Activated naive CD4-positive, alpha-beta T cell treated with anti-CD3 and anti-CD28 coated beads, Interleukin-2, amount 50 U/mL, for 24 hours (primary cell): ENCODE results near the gene EIF2B4.
"Not testable (repeated sequence)": the region's sequence is repeated elsewhere in the genome, so short reads cannot be mapped to it uniquely, and the experiment has no call there.

ENCODE experiments used
- H3K27ac Mint-ChIP-seq: one replicate; pipeline ENCODE4 v1.8.0; 2021; ENCODE audit warnings: mild to moderate bottlenecking, mixed read lengths
- H3K27me3 Mint-ChIP-seq: one replicate; pipeline ENCODE4 v1.8.0; 2021; ENCODE audit warnings: mixed read lengths
- H3K36me3 Mint-ChIP-seq: one replicate; pipeline ENCODE4 v1.8.0; 2021; ENCODE audit warnings: mixed read lengths
- H3K4me1 Mint-ChIP-seq: one replicate; pipeline ENCODE4 v1.8.0; 2021; ENCODE audit warnings: mixed read lengths
- H3K4me3 Mint-ChIP-seq: one replicate; pipeline ENCODE4 v1.8.0; 2021; ENCODE audit warnings: mild to moderate bottlenecking, mixed read lengths
- H3K9me3 Mint-ChIP-seq: one replicate; pipeline ENCODE4 v1.8.0; 2021; ENCODE audit warnings: mixed read lengths

EIF2B4 gene

GRCh38 chr2:27322301-27322765 lies 47.8 kb downstream of the EIF2B4 start:
- Mint-ChIP-seq H3K4me1 (peaks cover 18% of the 10 kb centered on the region), H3K4me3 (peak overlapping the region; percentile 99), H3K36me3 (peaks cover 16% of the 10 kb centered on the region), H3K27me3 (no peaks in the 10 kb centered on the region), H3K9me3 (no peaks in the 10 kb centered on the region), H3K27ac (peak overlapping the region; percentile 99)

- Mint-ChIP-seq H3K36me3 (peaks cover 9% of the 10 kb centered on the region), H3K9me3 (no peaks in the 10 kb centered on the region), H3K4me3 (peak overlapping the region; percentile 23), H3K4me1 (peaks cover 18% of the 10 kb centered on the region), H3K27ac (no peak overlapping the region), H3K27me3 (no peaks in the 10 kb centered on the region)
Observed at GRCh38 chr2:27320958-27321543, 49.1 kb downstream of the EIF2B4 start.

- not testable (repeated sequence) for H3K27ac Mint-ChIP-seq, H3K27me3 Mint-ChIP-seq
Observed at GRCh38 chr2:27319839-27320238, 50.3 kb downstream of the EIF2B4 start.

GRCh38 chr2:27316655-27317412 lies 53.3 kb downstream of the EIF2B4 start:
- no peaks in the 10 kb centered on the region for H3K27me3 Mint-ChIP-seq
- no peaks in the 10 kb centered on the region for H3K9me3 Mint-ChIP-seq
- H3K4me3 Mint-ChIP-seq: no peak overlapping the region
- peaks cover 5% of the 10 kb centered on the region for H3K36me3 Mint-ChIP-seq
- H3K27ac Mint-ChIP-seq: no peak overlapping the region
- H3K4me1 Mint-ChIP-seq: peaks cover 6% of the 10 kb centered on the region

More at GRCh38 chr2:27319839-27320238, 50.3 kb downstream of the EIF2B4 start:
- H3K4me1 Mint-ChIP-seq: peaks cover 18% of the 10 kb centered on the region
- not testable (repeated sequence) for H3K9me3 Mint-ChIP-seq, H3K36me3 Mint-ChIP-seq, H3K4me3 Mint-ChIP-seq

- H3K4me3 Mint-ChIP-seq: no peak overlapping the region
- no peaks in the 10 kb centered on the region for H3K9me3 Mint-ChIP-seq
- peaks cover 8% of the 10 kb centered on the region for H3K36me3 Mint-ChIP-seq
- no peaks in the 10 kb centered on the region for H3K27me3 Mint-ChIP-seq
- H3K4me1 Mint-ChIP-seq: no peaks in the 10 kb centered on the region
- H3K27ac Mint-ChIP-seq: no peak overlapping the region
Observed at GRCh38 chr2:27315122-27315521, 55.0 kb downstream of the EIF2B4 start.

GRCh38 chr2:27314709-27315108 lies 55.4 kb downstream of the EIF2B4 start:
- no peak overlapping the region for H3K27ac Mint-ChIP-seq

More at GRCh38 chr2:27314709-27315108, 55.4 kb downstream of the EIF2B4 start:
- Mint-ChIP-seq H3K4me1 (no peaks in the 10 kb centered on the region), H3K9me3 (no peaks in the 10 kb centered on the region), H3K36me3 (peaks cover 10% of the 10 kb centered on the region), H3K4me3 (no peak overlapping the region), H3K27me3 (no peaks in the 10 kb centered on the region)
